Fibroblast of skin of right biceps (primary cell): ENCODE data around the gene CD59.
A peak's percentile ranks its signal among the peaks of the same experiment; 100 is the strongest.
"Not testable (repeated sequence)": the region's sequence is repeated elsewhere in the genome, so short reads cannot be mapped to it uniquely, and the experiment has no call there.

Experiments
- DNase-seq: peaks from one replicate; pipeline ENCODE4 v3.0.0-alpha.2; 2013

Gene CD59

GRCh38 chr11:33692013-33692504 lies 44.2 kb downstream of the CD59 start:
- DNase-seq, result peak; percentile 98

GRCh38 chr11:33691066-33691864 lies 45.0 kb downstream of the CD59 start:
- peak; percentile 31 for DNase-seq

- DNase-seq, result peak; percentile 100
These were observed 45.7 kb downstream of the CD59 start for GRCh38 chr11:33690290-33691065.

GRCh38 chr11:33689501-33689900 lies 46.7 kb downstream of the CD59 start:
- no peak for DNase-seq

- DNase-seq, result peak; percentile 36
These were observed 47.1 kb downstream of the CD59 start for GRCh38 chr11:33689085-33689484.

GRCh38 chr11:33687733-33688479 lies 48.3 kb downstream of the CD59 start:
- peak; percentile 78 for DNase-seq

GRCh38 chr11:33685082-33685481 lies 51.1 kb downstream of the CD59 start:
- DNase-seq, result peak; percentile 64

GRCh38 chr11:33684003-33684706 lies 52.1 kb downstream of the CD59 start:
- DNase-seq, result no peak

GRCh38 chr11:33682446-33682845 lies 53.8 kb downstream of the CD59 start:
- DNase-seq, result no peak

GRCh38 chr11:33682019-33682418 lies 54.2 kb downstream of the CD59 start:
- DNase-seq, result no peak

GRCh38 chr11:33678616-33679015 lies 57.6 kb downstream of the CD59 start:
- not testable (repeated sequence) for DNase-seq

- DNase-seq, result peak; percentile 93
These were observed 62.0 kb downstream of the CD59 start for GRCh38 chr11:33674035-33674814.

GRCh38 chr11:33672273-33672672 lies 64.0 kb downstream of the CD59 start:
- DNase-seq, result no peak

- DNase-seq, result peak; percentile 84
These were observed 65.8 kb downstream of the CD59 start for GRCh38 chr11:33670250-33671011.

- DNase-seq, result peak; percentile 10
These were observed 66.5 kb downstream of the CD59 start for GRCh38 chr11:33669598-33670249.

GRCh38 chr11:33668951-33669596 lies 67.1 kb downstream of the CD59 start:
- DNase-seq, result no peak

- no peak for DNase-seq
These were observed 67.8 kb downstream of the CD59 start for GRCh38 chr11:33668468-33668825.

GRCh38 chr11:33667819-33668467 lies 68.3 kb downstream of the CD59 start:
- no peak for DNase-seq

GRCh38 chr11:33665350-33666106 lies 70.7 kb downstream of the CD59 start:
- DNase-seq, result no peak
